GM12878 (cell line): ENCODE data around the gene NHEJ1. TPM values are rescaled to one million over a fixed set of nuclear protein-coding genes. Genes with fewer than 3 reads are reported as not detected.
A peak's percentile ranks its signal among the peaks of the same experiment; 100 is the strongest.

ENCODE experiments used
- CREB1 ChIP-seq: IDR thresholded peaks from 2 replicates; pipeline ENCODE4 v1.6.1; 2012; ENCODE audit warnings: low read depth, mild to moderate bottlenecking, inconsistent platforms
- CTCF ChIP-seq, 3 experiments: IDR thresholded peaks in 2 of 3; conservative IDR thresholded peaks in 1 of 3; 2 replicates each; pipeline ENCODE4 v1.5.1; 2011; ENCODE audit warnings: low read depth in 3 of 3, low read length in 3 of 3, mild to moderate bottlenecking in 3 of 3, control low read depth in 2 of 3, moderate library complexity in 2 of 3, inconsistent platforms in 1 of 3, mixed read lengths in 1 of 3; ENCODE audit not compliant: control insufficient read depth in 2 of 3, insufficient read depth in 1 of 3; ENCODE audit errors: extremely low read depth in 1 of 3
- FOS ChIP-seq: IDR thresholded peaks from 3 replicates; pipeline ENCODE4 v1.6.1; 2011; ENCODE audit warnings: borderline replicate concordance; ENCODE audit not compliant: insufficient read length; ENCODE audit errors: extremely low read depth
- FOXK2 ChIP-seq: fragments of 450-650 bp; IDR thresholded peaks from 2 replicates; pipeline ENCODE4 v1.6.1; 2017; ENCODE audit warnings: mild to moderate bottlenecking, moderate library complexity
- HDAC2 ChIP-seq: fragments of 200-600 bp; sonication (generic); IDR thresholded peaks from 2 replicates; pipeline ENCODE4 v1.6.1; 2017
- IKZF1 ChIP-seq: fragments of 450-650 bp; conservative IDR thresholded peaks from 2 replicates; pipeline ENCODE4 v1.6.1; 2017; ENCODE audit warnings: antibody characterized with exemption, mild to moderate bottlenecking
- IRF5 ChIP-seq: fragments of 450-650 bp; IDR thresholded peaks from 2 replicates; pipeline ENCODE4 v1.6.1; 2017; ENCODE audit warnings: borderline replicate concordance
- JUND ChIP-seq: IDR thresholded peaks from 2 replicates; pipeline ENCODE4 v1.6.1; 2012; ENCODE audit warnings: low read depth, mild to moderate bottlenecking, low read length, improper control_type of control experiment, moderate library complexity
- KAT2A ChIP-seq: conservative IDR thresholded peaks from 2 replicates; pipeline ENCODE4 v1.6.1; 2011; ENCODE audit warnings: low read depth, low read length; ENCODE audit not compliant: control insufficient read depth
- KDM1A ChIP-seq: fragments of 200-600 bp; sonication (generic); IDR thresholded peaks from 2 replicates; pipeline ENCODE4 v1.6.1; 2016; ENCODE audit warnings: borderline replicate concordance
- POLR2AphosphoS2 ChIP-seq: IDR thresholded peaks from 2 replicates; pipeline ENCODE4 v1.6.1; 2011; ENCODE audit warnings: low read depth, mild to moderate bottlenecking, low read length, improper control_type of control experiment, moderate library complexity
- RB1 ChIP-seq: fragments of 450-650 bp; formaldehyde crosslinking; IDR thresholded peaks from 2 replicates; pipeline ENCODE4 v1.6.1; 2017; ENCODE audit warnings: mild to moderate bottlenecking, borderline replicate concordance
- RBBP5 ChIP-seq: fragments of 200-600 bp; sonication (generic); conservative IDR thresholded peaks from 2 replicates; pipeline ENCODE4 v1.6.1; 2016
- RUNX3 ChIP-seq: IDR thresholded peaks from 2 replicates; pipeline ENCODE4 v1.6.1; 2012; ENCODE audit warnings: low read length, inconsistent platforms
- STAT1 ChIP-seq: fragments of 450-650 bp; conservative IDR thresholded peaks from 2 replicates; pipeline ENCODE4 v1.6.1; 2014; ENCODE audit warnings: antibody characterized with exemption, mild to moderate bottlenecking
- TAF1 ChIP-seq: IDR thresholded peaks from 2 replicates; pipeline ENCODE4 v1.6.1; 2011; ENCODE audit warnings: mild to moderate bottlenecking, low read depth, low read length, borderline replicate concordance
- TARDBP ChIP-seq: IDR thresholded peaks from 2 replicates; pipeline ENCODE4 v1.6.1; 2016; ENCODE audit warnings: borderline replicate concordance
- TCF12 ChIP-seq: IDR thresholded peaks from 2 replicates; pipeline ENCODE4 v1.6.1; 2011; ENCODE audit warnings: low read depth, mild to moderate bottlenecking, low read length
- TCF3 ChIP-seq: IDR thresholded peaks from 2 replicates; pipeline ENCODE4 v1.6.1; 2012; ENCODE audit warnings: low read depth, mild to moderate bottlenecking, low read length, borderline replicate concordance; ENCODE audit not compliant: insufficient read depth
- YY1 ChIP-seq: IDR thresholded peaks from 2 replicates; pipeline ENCODE4 v1.6.1; 2011; ENCODE audit warnings: low read depth, mild to moderate bottlenecking, low read length
- ZBTB11 ChIP-seq: fragments of 450-650 bp; formaldehyde crosslinking; IDR thresholded peaks from 2 replicates; pipeline ENCODE4 v1.5.0; 2022; ENCODE audit warnings: mild to moderate bottlenecking, missing genetic modification characterization
- polyA plus RNA-seq, 11 experiments: library from polyadenylated mRNA; depleted of rRNA in 4 of 11; unstranded in 6 of 11; stranded (reverse) in 5 of 11; fragments of >200 nt; fragmentation: Nextera tagmentation in 4 of 11; fragmentation: Illumina TruSeq in 1 of 11; extraction: Ambion mirVana in 4 of 11; extraction: Trizol in 1 of 11; gene quantifications; 1 replicate in 1 of 11; 2 replicates in 10 of 11; pipeline versions ENCODE4 v1.2.1 to v1.2.3, GENCODE V29; 2011 to 2016; ENCODE audit warnings: inconsistent platforms in 2 of 11, missing spikeins in 2 of 11, low read depth in 1 of 11
- total RNA-seq, 4 experiments: library from RNA; depleted of rRNA in 3 of 4; stranded (reverse); fragments of >200 nt in 3 of 4; fragmentation: Illumina TruSeq in 1 of 4; extraction: Trizol in 1 of 4; gene quantifications; 2 replicates each; pipeline versions ENCODE4 v1.2.1 to v1.2.3, GENCODE V29; 2013 to 2021

The NHEJ1 gene
- total and polyA plus RNA-seq, 10 of the 15 experiments (the other 5 are each of a cell fraction or from before 2014, with no cell fraction given), result 11.8 to 20.2 (median 17.0) TPM

- TF ChIP-seq KAT2A, result no peak
- TF ChIP-seq HDAC2, result no peak
- peak; percentile 36; the same call in 1 of the 2 replicates for TF ChIP-seq YY1
- peak; percentile 95; the same call in 1 of the 2 replicates for TF ChIP-seq POLR2AphosphoS2
- peak; percentile 34; the same call in 1 of the 2 replicates for TF ChIP-seq TCF12
- no peak for TF ChIP-seq IRF5
- TF ChIP-seq RB1, result peak; percentile 67; the same call in 1 of the 2 replicates
- peak; percentile 83 for TF ChIP-seq CREB1
- TF ChIP-seq TCF3, result no peak
- TF ChIP-seq STAT1, result no peak
- TF ChIP-seq FOS, result no peak
- TF ChIP-seq FOXK2, result peak; percentile 45; the same call in 1 of the 2 replicates
- TF ChIP-seq RBBP5, result no peak
- 0 out of 2 replicates have a peak, but pooled peaks have one; percentile 24 for TF ChIP-seq RUNX3
- TF ChIP-seq TARDBP, result no peak
- peak in 2 of 3 experiments; percentile 9 to 14; a peak in 1 of 6 replicates for TF ChIP-seq CTCF (IDR thresholded peaks at IDR 0.05 in 2 of 3, conservative IDR thresholded peaks at IDR 0.05 in 1 of 3; ENCODE audit: control insufficient read depth in 2 of 3, extremely low read depth in 1 of 3, insufficient read depth in 1 of 3, low read depth in 3 of 3, low read length in 3 of 3)
- TF ChIP-seq TAF1, result peak; percentile 90
- TF ChIP-seq JUND, result peak; percentile 68; the same call in 1 of the 2 replicates
- no peak for TF ChIP-seq ZBTB11 (CRISPR knock-in tag)
- TF ChIP-seq KDM1A, result no peak
- peak; percentile 56 for TF ChIP-seq IKZF1
Measured at GRCh38 chr2:219206328-219207133, 45.9 kb upstream of the NHEJ1 start, which contains the start of gene ZFAND2B (continued).
